ENCODE data around the gene IKBKG. TPM values are rescaled to one million over a fixed set of nuclear protein-coding genes. Genes with fewer than 3 reads are reported as not detected.

The IKBKG gene
- polyA plus RNA-seq, 1 of the 3 experiments (the other 2 are of a cell fraction), result 36.4 TPM

DNA sequence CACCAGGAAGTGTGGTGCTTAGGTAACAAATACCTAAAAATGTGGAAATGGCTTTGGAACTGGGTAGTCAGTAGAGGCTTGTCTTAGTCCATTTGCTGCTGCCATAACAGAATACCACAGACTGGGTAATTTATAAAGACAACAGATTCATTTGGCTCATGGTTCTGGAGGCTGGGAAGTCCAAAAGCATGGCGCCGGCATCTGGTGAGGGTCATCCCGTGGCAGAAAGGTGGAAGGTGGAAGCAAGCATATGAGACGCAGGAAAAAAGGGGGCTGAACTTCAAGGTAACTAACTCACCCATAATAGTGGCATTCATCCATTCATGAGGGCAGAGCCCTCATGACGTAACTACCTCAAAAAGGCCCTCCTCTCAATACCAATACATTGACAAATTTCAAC lies 38.0 kb upstream of the IKBKG start:
- no peaks in the 10 kb centered on the region for H3F3A ChIP-seq (replicated peaks; ENCODE audit: insufficient read depth)
- POLR2A ChIA-PET, result no interaction called here

DNA sequence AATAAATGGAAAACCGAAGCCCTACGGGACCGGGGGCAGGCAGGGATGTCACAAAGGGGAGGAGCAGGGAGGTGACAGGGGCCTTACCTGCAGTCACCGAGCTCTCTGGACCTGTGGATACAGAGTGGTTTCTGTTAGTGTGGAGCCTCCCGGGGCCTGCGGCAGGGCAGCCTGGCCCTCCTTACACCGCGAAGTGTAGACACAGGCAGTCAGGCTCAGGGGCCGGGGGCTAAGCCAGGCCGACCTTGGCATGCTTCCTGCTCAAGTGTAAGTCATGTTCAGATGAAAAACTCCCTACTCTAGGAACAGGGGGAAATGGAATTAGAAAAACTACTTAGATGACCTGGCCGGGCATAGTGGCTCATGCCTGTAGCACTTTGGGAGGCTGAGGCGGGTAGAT lies 35.7 kb upstream of the IKBKG start:
- POLR2A ChIA-PET, result no interaction called here
- CTCF ChIA-PET, result no interaction called here
- Histone ChIP-seq H4K20me1 (ENCODE audit: insufficient read depth) (no peaks in the 10 kb centered on the region), H3K9me2 (no peaks in the 10 kb centered on the region), H3K36me3 (replicated peaks in 1 of 2; ENCODE audit: control insufficient read depth in 1 of 2, insufficient read depth in 2 of 2, low read length in 1 of 2) (no peaks in the 10 kb centered on the region), H2AFZ (ENCODE audit: low read depth) (no peak overlapping the region), H3K27ac (ENCODE audit: low read depth in 2 of 2, low read length in 1 of 2) (no peak overlapping the region), H3K4me1 (ENCODE audit: control insufficient read depth in 1 of 2, insufficient read depth in 2 of 2, low read depth in 1 of 2, low read length in 1 of 2) (peaks cover 0 to 5% of the 10 kb centered on the region in 2 experiments; a peak in 1 of 4 replicates), H3K9ac (no peak overlapping the region), H3K4me3 (ENCODE audit: low read depth in 2 of 2, low read length in 1 of 2) (no peak overlapping the region), H3K4me2 (no peak overlapping the region), H3K9me3 (no peaks in the 10 kb centered on the region), H3F3A (replicated peaks; ENCODE audit: insufficient read depth) (no peaks in the 10 kb centered on the region), H3K79me2 (ENCODE audit: insufficient read depth) (peaks cover 6% of the 10 kb centered on the region), H3K27me3 (ENCODE audit: insufficient read depth) (no peaks in the 10 kb centered on the region; the same call in 1 of the 2 replicates)
- TF ChIP-seq TEAD4 (IDR thresholded peaks at IDR 0.05; ENCODE audit: borderline replicate concordance, insufficient read depth) (no peak), MEF2A (IDR thresholded peaks at IDR 0.05; ENCODE audit: borderline replicate concordance, low read depth) (no peak), TAF1 (IDR thresholded peaks at IDR 0.05; ENCODE audit: borderline replicate concordance, low read depth, low read length) (no peak), NRF1 (IDR thresholded peaks at IDR 0.05; ENCODE audit: low read depth, low read length) (no peak), JUND (IDR thresholded peaks at IDR 0.05) (no peak), NFIC (IDR thresholded peaks at IDR 0.05; ENCODE audit: borderline replicate concordance) (no peak), RXRA (IDR thresholded peaks at IDR 0.05; ENCODE audit: borderline replicate concordance, low read depth) (no peak), GATA2 (CRISPR knock-in tag; IDR thresholded peaks at IDR 0.05) (no peak), ZBTB33 (IDR thresholded peaks at IDR 0.05; ENCODE audit: borderline replicate concordance, low read depth) (no peak), TCF12 (IDR thresholded peaks at IDR 0.05) (no peak), EP300 (IDR thresholded peaks at IDR 0.05; ENCODE audit: borderline replicate concordance in 1 of 2, low read depth in 1 of 2, low read length in 1 of 2) (no peak), GABPA (IDR thresholded peaks at IDR 0.05; ENCODE audit: low read depth) (no peak), RCOR1 (IDR thresholded peaks at IDR 0.05; ENCODE audit: low read length) (no peak)
- TF ChIP-seq, protein P1, sequence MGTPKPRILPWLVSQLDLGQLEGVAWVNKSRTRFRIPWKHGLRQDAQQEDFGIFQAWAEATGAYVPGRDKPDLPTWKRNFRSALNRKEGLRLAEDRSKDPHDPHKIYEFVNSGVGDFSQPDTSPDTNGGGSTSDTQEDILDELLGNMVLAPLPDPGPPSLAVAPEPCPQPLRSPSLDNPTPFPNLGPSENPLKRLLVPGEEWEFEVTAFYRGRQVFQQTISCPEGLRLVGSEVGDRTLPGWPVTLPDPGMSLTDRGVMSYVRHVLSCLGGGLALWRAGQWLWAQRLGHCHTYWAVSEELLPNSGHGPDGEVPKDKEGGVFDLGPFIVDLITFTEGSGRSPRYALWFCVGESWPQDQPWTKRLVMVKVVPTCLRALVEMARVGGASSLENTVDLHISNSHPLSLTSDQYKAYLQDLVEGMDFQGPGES (IDR thresholded peaks at IDR 0.05; ENCODE audit: low read depth, low read length), result no peak
- TF ChIP-seq, protein P2, sequence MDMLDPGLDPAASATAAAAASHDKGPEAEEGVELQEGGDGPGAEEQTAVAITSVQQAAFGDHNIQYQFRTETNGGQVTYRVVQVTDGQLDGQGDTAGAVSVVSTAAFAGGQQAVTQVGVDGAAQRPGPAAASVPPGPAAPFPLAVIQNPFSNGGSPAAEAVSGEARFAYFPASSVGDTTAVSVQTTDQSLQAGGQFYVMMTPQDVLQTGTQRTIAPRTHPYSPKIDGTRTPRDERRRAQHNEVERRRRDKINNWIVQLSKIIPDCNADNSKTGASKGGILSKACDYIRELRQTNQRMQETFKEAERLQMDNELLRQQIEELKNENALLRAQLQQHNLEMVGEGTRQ (IDR thresholded peaks at IDR 0.05; ENCODE audit: borderline replicate concordance, low read depth, low read length), result no peak
- TF ChIP-seq, protein P3, sequence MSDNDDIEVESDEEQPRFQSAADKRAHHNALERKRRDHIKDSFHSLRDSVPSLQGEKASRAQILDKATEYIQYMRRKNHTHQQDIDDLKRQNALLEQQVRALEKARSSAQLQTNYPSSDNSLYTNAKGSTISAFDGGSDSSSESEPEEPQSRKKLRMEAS (IDR thresholded peaks at IDR 0.05; ENCODE audit: low read depth), result no peak
- DNase-seq, result no peak
- 55% methylated on average over 12 of the region's 12 CpGs for WGBS (ENCODE audit: low lambda C conversion rate)

More for the DNA sequence above, 38.0 kb upstream of the IKBKG start:
- H3K36me3 ChIP-seq (replicated peaks in 1 of 2; ENCODE audit: control insufficient read depth in 1 of 2, insufficient read depth in 2 of 2, low read length in 1 of 2), result no peaks in the 10 kb centered on the region
- 69% methylated on average over 5 of the region's 5 CpGs for WGBS (ENCODE audit: low lambda C conversion rate)
- H3K4me2 ChIP-seq, result no peak overlapping the region
- no peak overlapping the region for H2AFZ ChIP-seq (ENCODE audit: low read depth)
- H3K4me1 ChIP-seq (ENCODE audit: control insufficient read depth in 1 of 2, insufficient read depth in 2 of 2, low read depth in 1 of 2, low read length in 1 of 2), result no peaks in the 10 kb centered on the region
- no peaks in the 10 kb centered on the region for H3K9me2 ChIP-seq
- CTCF ChIA-PET, result no interaction called here
- H3K79me2 ChIP-seq (ENCODE audit: insufficient read depth), result no peaks in the 10 kb centered on the region
- TF ChIP-seq SMC3 (IDR thresholded peaks at IDR 0.05; ENCODE audit: low read depth, low read length) (no peak), YY1 (IDR thresholded peaks at IDR 0.05; ENCODE audit: low read depth) (no peak), TEAD4 (IDR thresholded peaks at IDR 0.05; ENCODE audit: borderline replicate concordance, insufficient read depth) (no peak)
- H4K20me1 ChIP-seq (ENCODE audit: insufficient read depth), result no peaks in the 10 kb centered on the region
- no peaks in the 10 kb centered on the region; the same call in 1 of the 2 replicates for H3K27me3 ChIP-seq (ENCODE audit: insufficient read depth)
- H3K9me3 ChIP-seq, result no peaks in the 10 kb centered on the region
- H3K27ac ChIP-seq (ENCODE audit: low read depth in 2 of 2, low read length in 1 of 2), result no peak overlapping the region
- no peak overlapping the region for H3K9ac ChIP-seq
- no peak for DNase-seq
- H3K4me3 ChIP-seq (ENCODE audit: low read depth in 2 of 2, low read length in 1 of 2), result no peak overlapping the region

Data from SK-N-SH (cell line).